Fibroblast of lung (primary cell): Measurements from ENCODE around the gene SPEM1. TPM values are rescaled to one million over a fixed set of nuclear protein-coding genes. Genes with fewer than 3 reads are reported as not detected.

Experiments used
- DNase-seq, 2 donors: peaks; one replicate each; pipeline versions ENCODE4 v3.0.0 to v3.0.0-alpha.2; 2010; ENCODE audit warnings: low read depth in 2 of 2
- H2AFZ ChIP-seq: 2 replicates; pipeline ENCODE4 v1.5.1; 2012; ENCODE audit warnings: low read length, control low read depth, inconsistent platforms
- H3K27ac ChIP-seq: 2 replicates; pipeline ENCODE4 v1.5.1; 2011; ENCODE audit warnings: low read length, control low read depth; ENCODE audit not compliant: insufficient read depth
- H3K27me3 ChIP-seq: 2 replicates; pipeline ENCODE4 v1.5.1; 2011; ENCODE audit warnings: mild to moderate bottlenecking, low read length; ENCODE audit not compliant: control insufficient read depth, insufficient read depth
- H3K36me3 ChIP-seq: 2 replicates; pipeline ENCODE4 v1.5.1; 2011; ENCODE audit warnings: low read length; ENCODE audit not compliant: control insufficient read depth, insufficient read depth
- H3K4me1 ChIP-seq: 2 replicates; pipeline ENCODE4 v1.5.1; 2011; ENCODE audit warnings: low read length; ENCODE audit not compliant: control insufficient read depth, insufficient read depth; ENCODE audit errors: extremely low read depth
- H3K4me2 ChIP-seq: 2 replicates; pipeline ENCODE4 v1.5.1; 2011; ENCODE audit warnings: low read length, control low read depth; ENCODE audit not compliant: insufficient read depth; ENCODE audit errors: extremely low read depth
- H3K4me3 ChIP-seq, 4 experiments: fragments of 200-600 bp in 1 of 4; sonication (generic) in 1 of 4; replicated peaks in 1 of 4; 2 replicates each; pipeline ENCODE4 v1.5.1; 2011 to 2016; ENCODE audit warnings: low read length in 4 of 4, low read depth in 3 of 4, mild to moderate bottlenecking in 3 of 4, control low read depth in 2 of 4, inconsistent platforms in 1 of 4, mixed read lengths in 1 of 4; ENCODE audit not compliant: insufficient read depth in 1 of 4; ENCODE audit errors: control extremely low read depth in 1 of 4
- H3K79me2 ChIP-seq: 2 replicates; pipeline ENCODE4 v1.5.1; 2012; ENCODE audit warnings: mild to moderate bottlenecking, low read length, inconsistent platforms; ENCODE audit not compliant: control insufficient read depth, insufficient read depth
- H3K9ac ChIP-seq: 2 replicates; pipeline ENCODE4 v1.5.1; 2011; ENCODE audit warnings: mild to moderate bottlenecking, low read length, control low read depth; ENCODE audit not compliant: insufficient read depth
- H3K9me3 ChIP-seq: 2 replicates; pipeline ENCODE4 v1.5.1; 2012; ENCODE audit warnings: low read depth, low read length; ENCODE audit not compliant: control insufficient read depth, insufficient read depth
- H4K20me1 ChIP-seq: 2 replicates; pipeline ENCODE4 v1.5.1; 2011; ENCODE audit warnings: low read length; ENCODE audit not compliant: control insufficient read depth, insufficient read depth; ENCODE audit errors: extremely low read depth
- EZH2 ChIP-seq: IDR thresholded peaks from 2 replicates; pipeline ENCODE4 v1.5.1; 2012; ENCODE audit warnings: low read length, control low read depth, mild to moderate bottlenecking; ENCODE audit errors: missing control alignments
- polyA minus RNA-seq: library from RNA; depleted of rRNA, polyadenylated mRNA; stranded (reverse); fragments of >200 nt; gene quantifications from 2 replicates; pipeline ENCODE4 v1.2.3, GENCODE V29; 2011; ENCODE audit warnings: low replicate concordance
- polyA plus RNA-seq, 2 donors: library from polyadenylated mRNA; depleted of rRNA in 1 of 2; stranded (reverse) in 1 of 2; unstranded in 1 of 2; fragments of >200 nt; gene quantifications; 2 replicates each; pipeline ENCODE4 v1.2.1, GENCODE V29; 2011 to 2012; ENCODE audit warnings: missing spikeins in 1 of 2
- total RNA-seq: library from RNA; depleted of rRNA; stranded (reverse); fragments of >200 nt; gene quantifications from 2 replicates; pipeline ENCODE4 v1.2.1, GENCODE V29; 2014
- TF ChIP-seq, protein P1 (sequence below), 2 donors: IDR thresholded peaks in 1 of 2; conservative IDR thresholded peaks in 1 of 2; 1 replicate in 1 of 2; 2 replicates in 1 of 2; pipeline ENCODE4 v1.5.1; 2011 to 2012; ENCODE audit warnings: low read length in 2 of 2, control low read depth in 1 of 2, inconsistent platforms in 1 of 2, low read depth in 1 of 2, mild to moderate bottlenecking in 1 of 2

SPEM1 gene, protein sequence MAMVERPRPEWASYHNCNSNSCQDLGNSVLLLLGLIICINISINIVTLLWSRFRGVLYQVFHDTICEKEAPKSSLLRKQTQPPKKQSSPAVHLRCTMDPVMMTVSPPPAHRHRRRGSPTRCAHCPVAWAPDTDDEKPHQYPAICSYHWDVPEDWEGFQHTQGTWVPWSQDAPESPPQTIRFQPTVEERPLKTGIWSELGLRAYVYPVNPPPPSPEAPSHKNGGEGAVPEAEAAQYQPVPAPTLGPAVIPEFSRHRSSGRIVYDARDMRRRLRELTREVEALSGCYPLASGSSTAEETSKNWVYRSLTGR
- not detected in 2 replicates for total RNA-seq
- polyA plus RNA-seq, result not detected in 2 replicates
- not detected in 2 replicates for polyA plus RNA-seq (2012)
- polyA minus RNA-seq, result not detected in 2 replicates

DNA sequence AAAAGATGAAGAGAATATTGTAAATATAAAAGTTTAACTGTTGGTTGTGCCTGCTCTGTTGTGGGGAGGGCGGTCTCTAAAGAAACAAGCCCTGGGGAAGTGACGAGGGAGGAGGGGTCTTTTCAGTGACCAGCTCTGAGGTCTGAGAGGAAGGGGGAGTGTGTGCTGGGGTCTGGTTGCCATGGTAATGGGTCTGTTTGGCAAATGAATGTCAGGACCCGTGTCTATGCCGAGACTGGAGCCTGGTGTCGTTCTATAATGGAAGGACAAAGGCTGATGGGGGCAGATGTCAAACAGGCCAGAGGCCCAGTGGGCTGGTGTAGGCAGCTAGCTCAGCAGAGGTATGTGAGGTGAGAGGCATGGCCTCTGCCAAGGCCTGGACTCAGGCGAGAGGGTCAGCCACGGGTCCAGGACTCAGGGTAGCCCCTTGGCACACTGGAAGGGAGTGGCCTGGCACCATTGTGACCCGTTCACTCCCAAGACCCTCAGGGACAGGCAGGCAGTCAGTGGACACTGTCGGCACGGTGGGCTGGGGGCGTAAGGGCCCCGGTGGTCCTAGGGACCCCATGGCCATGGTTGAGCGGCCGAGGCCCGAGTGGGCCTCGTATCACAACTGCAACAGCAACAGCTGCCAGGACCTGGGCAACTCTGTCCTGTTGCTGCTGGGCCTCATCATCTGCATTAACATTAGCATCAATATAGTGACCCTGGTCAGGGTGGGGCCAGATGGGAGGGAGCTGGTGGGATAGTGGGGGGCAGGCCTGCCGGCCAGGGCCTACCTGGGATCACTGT is at the start of gene SPEM1:
SPEM1 (plus strand) TSS at position 506 of the 792 bp plus-strand sequence; CDS start at position 567, 61 bp downstream.
- Histone ChIP-seq H3K36me3 (peaks cover 3% of the 10 kb centered on the region), H3K79me2 (no peaks in the 10 kb centered on the region), H3K27me3 (no peaks in the 10 kb centered on the region), H3K9me3 (no peaks in the 10 kb centered on the region), H3K4me1 (no peaks in the 10 kb centered on the region), H2AFZ (no peak within 1 kb of the TSS), H4K20me1 (no peaks in the 10 kb centered on the region), H3K4me2 (no peak within 1 kb of the TSS), H3K9ac (no peak within 1 kb of the TSS), H3K4me3 (no peak within 1 kb of the TSS), H3K27ac (no peak within 1 kb of the TSS)
- DNase-seq, result no peak
- TF ChIP-seq, protein P1, sequence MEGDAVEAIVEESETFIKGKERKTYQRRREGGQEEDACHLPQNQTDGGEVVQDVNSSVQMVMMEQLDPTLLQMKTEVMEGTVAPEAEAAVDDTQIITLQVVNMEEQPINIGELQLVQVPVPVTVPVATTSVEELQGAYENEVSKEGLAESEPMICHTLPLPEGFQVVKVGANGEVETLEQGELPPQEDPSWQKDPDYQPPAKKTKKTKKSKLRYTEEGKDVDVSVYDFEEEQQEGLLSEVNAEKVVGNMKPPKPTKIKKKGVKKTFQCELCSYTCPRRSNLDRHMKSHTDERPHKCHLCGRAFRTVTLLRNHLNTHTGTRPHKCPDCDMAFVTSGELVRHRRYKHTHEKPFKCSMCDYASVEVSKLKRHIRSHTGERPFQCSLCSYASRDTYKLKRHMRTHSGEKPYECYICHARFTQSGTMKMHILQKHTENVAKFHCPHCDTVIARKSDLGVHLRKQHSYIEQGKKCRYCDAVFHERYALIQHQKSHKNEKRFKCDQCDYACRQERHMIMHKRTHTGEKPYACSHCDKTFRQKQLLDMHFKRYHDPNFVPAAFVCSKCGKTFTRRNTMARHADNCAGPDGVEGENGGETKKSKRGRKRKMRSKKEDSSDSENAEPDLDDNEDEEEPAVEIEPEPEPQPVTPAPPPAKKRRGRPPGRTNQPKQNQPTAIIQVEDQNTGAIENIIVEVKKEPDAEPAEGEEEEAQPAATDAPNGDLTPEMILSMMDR (conservative IDR thresholded peaks at IDR 0.05 in 1 of 2, IDR thresholded peaks at IDR 0.05 in 1 of 2; ENCODE audit: low read depth in 1 of 2, low read length in 2 of 2), result no peak
- TF ChIP-seq EZH2, result no peak

DNA sequence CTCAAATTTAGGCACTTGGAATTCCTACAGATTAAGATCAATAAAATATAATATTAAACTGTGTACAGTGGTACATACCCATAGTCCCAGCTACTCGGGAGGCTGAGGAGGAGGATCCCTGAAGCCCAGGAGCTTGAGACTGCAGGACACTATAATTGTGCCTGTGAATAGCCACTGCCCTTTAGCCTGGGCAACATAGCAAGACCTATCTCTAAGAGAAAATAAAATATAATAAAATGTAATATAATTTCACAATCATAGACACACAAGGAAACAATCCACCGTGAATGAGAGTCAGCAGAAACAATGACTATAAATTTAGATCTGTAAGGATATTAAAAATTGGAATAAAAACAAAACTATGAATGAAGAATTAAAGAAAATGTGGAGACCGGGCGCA is 49.3 kb upstream of the SPEM1 start:
- Histone ChIP-seq H4K20me1 (no peaks in the 10 kb centered on the region), H3K79me2 (no peaks in the 10 kb centered on the region), H2AFZ (no peak overlapping the region), H3K4me1 (no peaks in the 10 kb centered on the region), H3K27ac (no peak overlapping the region), H3K9me3 (no peaks in the 10 kb centered on the region), H3K27me3 (peaks cover 8% of the 10 kb centered on the region), H3K36me3 (no peaks in the 10 kb centered on the region), H3K4me2 (no peak overlapping the region), H3K4me3 (no peak overlapping the region), H3K9ac (no peak overlapping the region)
- DNase-seq, result no peak
- TF ChIP-seq, protein P1 (conservative IDR thresholded peaks at IDR 0.05 in 1 of 2, IDR thresholded peaks at IDR 0.05 in 1 of 2; ENCODE audit: low read depth in 1 of 2, low read length in 2 of 2), result no peak

DNA sequence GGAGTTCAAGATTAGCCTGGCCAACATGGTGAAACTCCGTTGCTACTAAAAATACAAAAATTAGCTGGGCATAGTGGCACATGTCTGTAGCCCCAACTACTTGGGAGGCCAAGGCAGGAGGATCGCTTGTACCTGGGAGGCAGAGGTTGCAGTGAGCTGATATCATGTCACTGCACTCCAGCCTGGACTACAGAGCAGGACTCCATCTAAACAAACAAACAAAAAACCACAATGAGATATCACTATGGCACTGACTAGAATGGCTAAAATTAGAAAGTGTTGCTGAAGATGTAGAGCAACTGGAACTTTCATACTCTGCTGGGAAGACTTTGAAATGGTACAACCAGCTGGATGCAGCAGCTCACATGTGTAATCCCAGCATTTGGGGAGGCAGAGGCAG is 45.8 kb upstream of the SPEM1 start:
- H3K27me3 ChIP-seq, result peaks cover 8% of the 10 kb centered on the region
- H3K79me2 ChIP-seq, result no peaks in the 10 kb centered on the region
- no peak overlapping the region for H3K9ac ChIP-seq
- H3K4me3 ChIP-seq, result no peak overlapping the region
- no peaks in the 10 kb centered on the region for H3K4me1 ChIP-seq
- no peaks in the 10 kb centered on the region for H3K36me3 ChIP-seq
- H4K20me1 ChIP-seq, result no peaks in the 10 kb centered on the region
- no peak overlapping the region for H2AFZ ChIP-seq
- TF ChIP-seq, protein P1 (conservative IDR thresholded peaks at IDR 0.05 in 1 of 2, IDR thresholded peaks at IDR 0.05 in 1 of 2; ENCODE audit: low read depth in 1 of 2, low read length in 2 of 2), result no peak
- TF ChIP-seq EZH2, result no peak
- H3K27ac ChIP-seq, result no peak overlapping the region
- DNase-seq, result no peak
- no peak overlapping the region for H3K4me2 ChIP-seq
- H3K9me3 ChIP-seq, result no peaks in the 10 kb centered on the region
